Stimulated activated CD4-positive, alpha-beta T cell treated with anti-CD3 and anti-CD28 coated beads, TNF-alpha, amount 100 ng/mL, for 4 hours (primary cell): ENCODE data around the gene SFXN1.

Experiments used
- DNase-seq, 3 experiments: peaks; one replicate each; pipeline ENCODE4 v3.0.0-alpha.2; 2020; ENCODE audit warnings: low read depth in 3 of 3

The SFXN1 gene

DNA sequence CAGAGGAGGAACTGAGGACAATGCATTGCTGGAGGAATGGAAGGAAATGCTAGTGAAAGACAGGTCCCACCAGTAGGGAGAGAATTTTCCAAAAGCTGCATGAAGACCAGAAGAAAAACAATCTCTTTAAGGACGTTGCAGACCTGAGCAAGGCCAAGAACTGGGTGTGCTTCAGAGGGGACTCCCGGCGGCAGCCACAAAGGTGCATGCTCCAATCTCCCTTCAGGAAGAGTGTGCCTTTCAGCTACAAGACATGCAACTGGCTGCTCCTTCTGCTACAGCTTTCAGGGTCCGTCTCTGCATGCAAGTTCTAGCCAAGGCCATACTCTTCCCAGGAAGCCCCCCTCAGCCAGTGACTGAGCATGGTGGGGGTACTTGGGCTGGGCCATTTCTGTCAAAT, 62.9 kb downstream of the SFXN1 start:
- DNase-seq = no peak

DNA sequence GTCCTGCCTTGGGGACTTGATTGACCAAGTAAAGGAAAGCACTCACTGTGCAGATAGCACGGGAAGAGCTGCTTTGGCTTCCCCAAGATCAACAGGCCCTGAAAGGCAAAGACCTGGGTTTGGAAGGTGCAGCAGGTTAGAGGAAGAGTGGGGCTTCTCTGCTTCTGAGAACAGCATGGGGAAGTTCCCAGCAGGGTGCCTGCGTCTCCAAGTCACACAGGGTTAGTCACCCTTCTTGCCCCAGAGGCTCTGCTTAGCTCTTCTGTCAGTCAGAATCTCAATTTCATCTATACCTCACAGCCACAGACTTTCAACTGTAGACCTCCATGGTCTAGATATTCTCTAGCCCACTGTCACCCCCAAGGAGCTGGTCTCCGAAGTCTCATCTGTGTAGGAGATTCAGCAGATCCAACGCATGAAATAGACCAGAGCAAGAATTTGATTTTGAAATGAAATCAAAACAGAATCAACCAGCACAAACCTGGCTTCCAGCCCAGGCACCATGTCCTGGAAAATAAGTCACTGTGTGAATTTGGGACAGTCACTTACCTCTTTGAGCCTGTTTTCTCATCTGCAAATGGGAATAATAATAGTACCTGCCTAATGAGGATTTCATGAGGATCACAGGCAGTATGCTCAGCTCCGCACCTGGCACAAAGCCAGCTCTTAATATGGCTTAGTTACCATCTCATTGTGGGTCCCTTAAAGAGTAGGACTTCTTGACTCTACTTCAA, 64.0 kb downstream of the SFXN1 start:
- no peak for DNase-seq

- no peak for DNase-seq
Observed at GRCh38 chr5:175542966-175543235, 64.5 kb downstream of the SFXN1 start.

DNA sequence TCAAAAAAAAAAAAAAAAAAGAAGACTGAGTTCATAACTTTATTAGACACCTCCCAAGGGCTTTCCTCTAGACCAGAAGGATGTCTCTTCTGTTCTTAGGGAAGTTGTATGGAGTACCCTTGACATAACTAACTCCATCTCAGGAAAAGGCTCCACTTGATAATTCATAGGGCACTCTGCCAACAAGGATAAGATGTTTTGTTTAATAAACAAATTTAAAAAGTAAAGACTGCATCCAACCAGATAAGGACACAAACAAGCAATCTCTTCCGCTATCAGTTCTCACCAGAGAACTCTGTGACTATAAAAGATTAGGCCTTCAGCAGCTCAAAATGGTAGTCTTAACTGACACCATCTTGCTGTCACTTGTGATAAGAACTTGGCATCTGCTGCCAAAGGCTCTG, 65.8 kb downstream of the SFXN1 start:
- no peak for DNase-seq

- no peak for DNase-seq
Observed at GRCh38 chr5:175544586-175544985, 66.2 kb downstream of the SFXN1 start.

GRCh38 chr5:175547842-175548241, 69.5 kb downstream of the SFXN1 start:
- no peak for DNase-seq

DNA sequence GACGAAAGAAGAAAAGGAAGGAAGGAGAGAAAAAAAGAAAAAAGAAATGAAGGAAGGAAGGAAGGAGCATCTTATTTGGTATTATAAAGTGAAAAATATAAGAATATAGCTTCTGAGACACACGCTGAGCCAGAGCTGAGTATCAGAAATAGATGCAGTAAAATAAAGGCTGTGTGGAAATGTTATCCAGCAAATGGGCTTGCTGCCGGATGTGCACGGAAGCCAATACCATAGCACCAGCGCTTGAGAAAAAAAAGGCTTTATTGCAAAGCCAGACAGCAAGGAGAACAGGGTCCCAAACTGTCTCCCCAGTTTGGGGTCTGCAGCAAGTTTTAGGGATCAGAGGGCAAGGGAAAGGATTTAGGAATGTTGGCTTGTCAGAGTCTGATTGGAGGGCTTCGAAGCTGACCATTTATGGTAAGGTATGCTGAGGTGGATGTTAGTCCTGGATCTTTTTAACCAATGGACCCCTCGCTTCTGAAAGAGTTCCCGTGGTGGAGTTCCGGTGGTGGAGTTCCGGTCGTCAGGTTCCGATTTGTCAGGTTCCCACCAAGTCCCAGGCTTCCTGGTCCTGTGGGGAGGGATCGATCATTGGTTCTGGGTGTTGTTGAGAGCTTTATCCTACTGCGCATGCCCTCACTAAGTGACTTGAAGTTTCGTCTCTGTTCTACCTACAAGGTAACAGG, 70.4 kb downstream of the SFXN1 start:
- no peak for DNase-seq

- no peak for DNase-seq
Observed at GRCh38 chr5:175550055-175550805, 71.9 kb downstream of the SFXN1 start.

DNA sequence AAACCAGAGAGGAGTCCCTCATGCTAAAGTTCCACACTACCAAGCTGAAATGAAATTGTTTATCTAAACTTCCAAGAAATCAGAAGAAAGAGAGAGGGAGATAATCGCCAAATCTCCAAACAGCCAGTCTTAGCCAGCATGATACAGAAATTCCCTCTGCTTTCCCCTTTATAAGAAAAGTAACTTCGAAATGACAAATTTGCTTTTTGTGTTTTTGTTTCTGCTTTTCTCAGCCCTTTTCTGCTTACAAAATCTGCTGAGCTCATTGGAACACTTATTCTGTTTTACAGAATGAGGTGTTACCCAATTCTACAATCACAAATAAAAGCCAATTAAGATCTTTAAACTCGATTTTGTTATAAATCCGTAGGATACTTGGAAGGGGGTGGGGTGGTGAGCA, 72.9 kb downstream of the SFXN1 start:
- no peak for DNase-seq

DNA sequence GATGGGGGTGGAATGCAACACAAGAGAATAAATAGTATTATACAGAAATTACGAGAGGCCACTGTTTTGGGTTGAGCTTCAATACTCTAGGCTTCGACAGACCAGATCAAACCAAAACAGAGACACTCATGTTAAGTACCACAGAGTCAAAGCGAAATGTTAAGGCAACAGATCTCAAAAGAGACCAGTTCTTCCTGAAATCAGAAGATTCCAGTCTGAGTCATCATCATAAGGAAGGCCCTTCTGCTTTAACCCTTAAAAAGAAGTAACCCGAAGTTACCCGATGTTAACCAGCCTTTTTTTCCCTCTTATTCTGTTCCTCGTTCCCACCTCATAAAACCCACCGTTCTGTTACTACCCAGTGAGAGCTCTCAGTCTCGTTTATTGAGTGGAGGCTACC, 75.9 kb downstream of the SFXN1 start:
- no peak for DNase-seq

- DNase-seq = no peak
Observed at GRCh38 chr5:175555168-175555785, 76.9 kb downstream of the SFXN1 start.

GRCh38 chr5:175556794-175557193, 78.4 kb downstream of the SFXN1 start:
- DNase-seq = no peak

DNA sequence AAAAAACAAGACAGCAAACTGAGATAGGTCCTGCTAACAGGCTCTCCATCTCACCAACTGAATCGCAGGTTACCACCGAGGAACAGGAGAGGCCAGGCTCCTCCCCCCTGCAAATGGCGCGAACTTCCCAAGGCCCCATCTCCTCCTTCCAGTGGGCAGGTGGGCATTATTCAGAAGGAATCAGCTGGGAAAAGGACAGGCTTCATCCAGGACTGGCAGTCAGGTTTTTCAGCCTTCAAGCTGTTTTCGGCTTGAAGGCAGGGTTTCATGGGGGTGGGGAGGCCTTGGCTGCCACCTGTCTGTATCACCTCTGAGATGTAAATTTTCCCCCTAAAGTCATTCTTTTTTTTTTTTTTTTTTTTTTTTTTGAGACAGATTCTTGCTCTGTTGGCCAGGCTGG, 79.4 kb downstream of the SFXN1 start:
- no peak for DNase-seq

DNA sequence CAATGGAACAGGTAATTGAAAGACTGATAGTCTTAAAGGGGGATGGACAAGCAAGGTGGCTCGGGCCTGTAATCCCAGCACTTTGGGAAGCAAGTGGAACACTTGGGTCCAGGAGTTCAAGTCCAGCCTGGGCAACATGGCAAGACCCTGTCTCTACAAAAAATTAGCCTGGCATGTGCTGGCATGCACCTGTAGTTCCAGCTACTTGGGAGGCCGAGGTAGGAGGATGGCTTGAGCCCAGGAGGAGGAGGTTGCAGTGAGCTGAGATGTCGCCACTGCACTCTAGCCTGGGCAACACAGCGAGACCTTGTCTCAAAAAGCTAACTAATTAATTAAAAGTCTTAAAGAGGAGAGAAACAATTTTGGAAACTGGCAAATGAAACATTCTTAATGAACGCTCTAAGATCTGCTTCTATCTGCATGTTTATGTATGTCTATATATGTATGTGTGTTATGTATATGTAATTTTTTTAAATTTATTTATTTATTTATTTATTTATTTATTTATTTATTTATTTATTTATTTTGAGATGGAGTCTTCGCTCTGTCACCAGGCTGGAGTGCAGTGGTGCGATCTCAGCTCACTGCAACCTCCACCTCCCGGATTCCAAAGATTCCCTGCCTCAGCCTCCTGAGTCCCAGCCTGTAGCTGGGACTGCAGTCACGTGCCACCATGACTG, 80.6 kb downstream of the SFXN1 start:
- no peak for DNase-seq

DNA sequence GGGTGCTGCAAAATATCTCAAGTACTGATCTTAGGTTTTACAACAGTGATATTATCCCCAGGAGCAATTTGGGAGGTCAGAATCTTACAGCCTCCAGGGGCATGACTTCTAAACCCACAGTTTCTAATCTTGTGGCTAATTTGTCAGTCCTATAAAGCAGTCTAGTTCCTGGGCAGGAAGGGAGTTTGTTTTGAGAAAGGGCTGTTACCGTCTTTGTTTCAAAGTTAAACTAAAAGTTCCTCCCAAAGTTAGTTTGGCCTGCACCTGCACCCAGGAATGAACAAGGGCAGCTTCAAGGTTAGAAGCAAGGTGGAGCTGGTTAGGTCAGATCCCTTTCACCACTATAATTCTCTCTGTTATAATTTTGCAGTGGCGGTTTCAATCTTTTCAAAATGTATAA, 81.7 kb downstream of the SFXN1 start:
- DNase-seq = no peak

DNA sequence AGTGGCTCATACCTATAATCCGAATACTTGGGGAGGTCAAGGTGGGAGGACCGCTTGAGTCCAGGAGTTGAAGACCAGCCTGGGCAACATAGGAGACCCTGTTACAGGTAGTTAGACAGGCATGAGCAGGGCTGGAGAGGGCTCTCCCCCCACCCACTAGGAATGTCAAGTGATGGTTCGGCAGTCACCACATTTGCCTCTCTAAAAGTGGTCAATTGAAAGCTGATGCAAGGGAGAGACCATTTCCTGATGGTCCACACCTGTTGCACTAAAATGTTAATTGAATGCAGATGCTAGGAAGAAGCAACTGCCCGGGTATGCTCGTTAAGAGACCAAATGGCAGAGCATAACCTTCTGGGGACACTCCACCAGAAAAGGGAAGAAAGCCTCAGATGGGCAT, 82.7 kb downstream of the SFXN1 start:
- DNase-seq = no peak

- DNase-seq = no peak
Observed at GRCh38 chr5:175564716-175565115, 86.4 kb downstream of the SFXN1 start.

DNA sequence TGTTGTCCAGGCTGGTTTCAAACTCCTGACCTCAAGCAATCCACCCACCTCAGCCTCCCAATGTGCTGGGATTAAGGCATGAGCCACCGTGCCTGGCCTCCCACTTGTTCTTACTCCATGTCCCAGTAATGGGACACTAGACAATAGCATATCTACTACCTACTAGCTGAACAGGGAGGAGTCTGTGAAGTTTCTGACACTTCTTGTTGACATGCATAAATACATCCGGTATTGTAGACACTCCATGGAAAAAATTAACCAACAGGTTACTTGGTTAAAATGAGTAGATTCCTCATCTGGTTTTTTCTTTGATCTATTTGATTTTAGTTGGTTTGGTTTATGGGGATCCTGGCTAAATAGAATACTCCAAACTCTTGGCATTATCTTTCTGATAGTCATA, 88.3 kb downstream of the SFXN1 start:
- DNase-seq = no peak

DNA sequence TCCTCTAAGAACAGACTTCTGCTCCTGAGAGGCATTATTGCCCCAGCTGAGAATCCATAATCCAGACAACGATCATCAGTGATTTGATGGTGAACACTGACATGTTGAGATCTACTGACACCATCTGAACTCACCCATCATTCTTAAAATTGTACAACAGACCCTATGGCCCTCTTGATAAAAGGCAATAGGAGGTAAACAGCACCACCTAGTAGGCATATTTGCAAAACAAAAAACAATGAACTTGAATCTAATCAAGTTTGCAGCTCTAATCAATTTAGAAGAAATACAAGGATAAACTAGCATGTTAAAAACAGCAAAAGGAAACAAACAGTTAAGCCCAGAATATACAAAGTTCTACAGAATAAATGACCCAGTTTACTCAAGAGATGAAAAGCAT, 89.6 kb downstream of the SFXN1 start:
- no peak for DNase-seq

DNA sequence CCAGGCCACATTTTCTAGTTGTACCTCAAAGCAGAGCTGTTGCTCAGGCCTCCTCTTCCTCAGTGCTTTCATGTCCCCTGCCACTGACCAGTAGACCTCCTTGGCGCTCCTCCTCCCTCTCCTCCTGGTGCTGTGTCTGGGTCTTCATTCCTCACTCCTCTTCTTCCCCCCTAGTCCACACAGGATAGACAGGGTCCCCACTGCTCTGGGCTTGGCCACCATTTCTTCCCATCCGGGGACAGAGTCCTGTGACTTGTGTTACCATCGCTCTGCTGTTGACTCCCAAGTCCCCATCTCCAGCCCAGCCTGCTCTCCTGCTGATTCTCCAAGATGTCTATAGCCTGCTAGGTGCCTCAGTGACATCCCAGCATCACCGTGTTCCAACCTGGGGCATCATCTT, 91.3 kb downstream of the SFXN1 start:
- no peak for DNase-seq

DNA sequence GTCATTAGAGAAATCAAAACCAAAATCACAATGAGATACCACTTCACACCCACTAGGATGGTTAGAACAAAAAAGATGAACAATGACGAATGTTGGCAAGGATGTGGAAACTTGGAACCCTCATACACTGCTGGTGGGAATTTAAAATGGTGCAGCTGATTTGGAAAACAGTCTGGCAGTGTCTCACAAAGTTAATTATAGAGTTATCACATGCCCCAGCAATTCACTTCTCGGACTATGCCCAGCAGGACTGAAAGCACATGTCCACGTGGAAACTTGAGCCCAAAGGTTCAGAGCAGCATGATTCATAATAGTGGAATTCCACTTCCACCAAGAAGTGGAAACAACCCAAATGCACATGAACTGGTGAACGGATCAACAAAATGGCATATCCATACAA, 94.5 kb downstream of the SFXN1 start:
- DNase-seq = no peak
